ENCODE results near the gene FADS2.

DNA sequence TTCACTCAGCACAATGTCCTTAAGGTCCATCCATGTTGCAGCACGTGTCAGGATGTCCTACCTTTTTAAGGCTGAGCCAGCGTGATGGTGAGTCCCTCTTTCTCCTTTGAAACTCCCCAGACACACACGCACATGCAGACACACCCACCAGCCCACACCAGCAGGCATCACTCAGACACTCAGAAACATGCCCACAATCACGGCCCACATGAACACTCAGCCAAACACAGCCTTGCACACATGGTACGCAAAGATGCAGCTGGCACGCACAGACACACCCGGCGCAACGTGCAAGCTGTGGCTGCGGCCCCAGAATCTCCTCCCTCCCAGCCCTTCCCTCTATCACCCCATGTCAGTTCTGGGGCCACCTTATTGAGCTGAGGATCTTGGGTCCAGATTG, 55.2 kb downstream of the FADS2 start:
- TF ChIP-seq BRCA1 (IDR thresholded peaks at IDR 0.05; ENCODE audit: low read depth, low read length) (no peak), FOXK2 (IDR thresholded peaks at IDR 0.05) (no peak), HDAC6 (IDR thresholded peaks at IDR 0.05; ENCODE audit: unreplicated experiment) (no peak), GABPA (IDR thresholded peaks at IDR 0.05; ENCODE audit: low read depth) (no peak), EZH2 (IDR thresholded peaks at IDR 0.05; ENCODE audit: borderline replicate concordance, control insufficient read depth, low read depth, low read length) (no peak), JUNB (IDR thresholded peaks at IDR 0.05) (no peak), JUND (IDR thresholded peaks at IDR 0.05; ENCODE audit: low read depth, low read length) (no peak), CREM (IDR thresholded peaks at IDR 0.05; ENCODE audit: low read depth) (no peak)
- TF ChIP-seq, protein P1, sequence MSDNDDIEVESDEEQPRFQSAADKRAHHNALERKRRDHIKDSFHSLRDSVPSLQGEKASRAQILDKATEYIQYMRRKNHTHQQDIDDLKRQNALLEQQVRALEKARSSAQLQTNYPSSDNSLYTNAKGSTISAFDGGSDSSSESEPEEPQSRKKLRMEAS (IDR thresholded peaks at IDR 0.05; ENCODE audit: low read depth, low read length): no peak
- TF ChIP-seq, protein P2, sequence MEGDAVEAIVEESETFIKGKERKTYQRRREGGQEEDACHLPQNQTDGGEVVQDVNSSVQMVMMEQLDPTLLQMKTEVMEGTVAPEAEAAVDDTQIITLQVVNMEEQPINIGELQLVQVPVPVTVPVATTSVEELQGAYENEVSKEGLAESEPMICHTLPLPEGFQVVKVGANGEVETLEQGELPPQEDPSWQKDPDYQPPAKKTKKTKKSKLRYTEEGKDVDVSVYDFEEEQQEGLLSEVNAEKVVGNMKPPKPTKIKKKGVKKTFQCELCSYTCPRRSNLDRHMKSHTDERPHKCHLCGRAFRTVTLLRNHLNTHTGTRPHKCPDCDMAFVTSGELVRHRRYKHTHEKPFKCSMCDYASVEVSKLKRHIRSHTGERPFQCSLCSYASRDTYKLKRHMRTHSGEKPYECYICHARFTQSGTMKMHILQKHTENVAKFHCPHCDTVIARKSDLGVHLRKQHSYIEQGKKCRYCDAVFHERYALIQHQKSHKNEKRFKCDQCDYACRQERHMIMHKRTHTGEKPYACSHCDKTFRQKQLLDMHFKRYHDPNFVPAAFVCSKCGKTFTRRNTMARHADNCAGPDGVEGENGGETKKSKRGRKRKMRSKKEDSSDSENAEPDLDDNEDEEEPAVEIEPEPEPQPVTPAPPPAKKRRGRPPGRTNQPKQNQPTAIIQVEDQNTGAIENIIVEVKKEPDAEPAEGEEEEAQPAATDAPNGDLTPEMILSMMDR (IDR thresholded peaks at IDR 0.05 in 2 of 3, conservative IDR thresholded peaks at IDR 0.05 in 1 of 3; ENCODE audit: control insufficient read depth in 2 of 3, extremely low read depth in 1 of 3, insufficient read depth in 1 of 3, low read depth in 3 of 3, low read length in 3 of 3): no peak
- TF ChIP-seq, protein P3, sequence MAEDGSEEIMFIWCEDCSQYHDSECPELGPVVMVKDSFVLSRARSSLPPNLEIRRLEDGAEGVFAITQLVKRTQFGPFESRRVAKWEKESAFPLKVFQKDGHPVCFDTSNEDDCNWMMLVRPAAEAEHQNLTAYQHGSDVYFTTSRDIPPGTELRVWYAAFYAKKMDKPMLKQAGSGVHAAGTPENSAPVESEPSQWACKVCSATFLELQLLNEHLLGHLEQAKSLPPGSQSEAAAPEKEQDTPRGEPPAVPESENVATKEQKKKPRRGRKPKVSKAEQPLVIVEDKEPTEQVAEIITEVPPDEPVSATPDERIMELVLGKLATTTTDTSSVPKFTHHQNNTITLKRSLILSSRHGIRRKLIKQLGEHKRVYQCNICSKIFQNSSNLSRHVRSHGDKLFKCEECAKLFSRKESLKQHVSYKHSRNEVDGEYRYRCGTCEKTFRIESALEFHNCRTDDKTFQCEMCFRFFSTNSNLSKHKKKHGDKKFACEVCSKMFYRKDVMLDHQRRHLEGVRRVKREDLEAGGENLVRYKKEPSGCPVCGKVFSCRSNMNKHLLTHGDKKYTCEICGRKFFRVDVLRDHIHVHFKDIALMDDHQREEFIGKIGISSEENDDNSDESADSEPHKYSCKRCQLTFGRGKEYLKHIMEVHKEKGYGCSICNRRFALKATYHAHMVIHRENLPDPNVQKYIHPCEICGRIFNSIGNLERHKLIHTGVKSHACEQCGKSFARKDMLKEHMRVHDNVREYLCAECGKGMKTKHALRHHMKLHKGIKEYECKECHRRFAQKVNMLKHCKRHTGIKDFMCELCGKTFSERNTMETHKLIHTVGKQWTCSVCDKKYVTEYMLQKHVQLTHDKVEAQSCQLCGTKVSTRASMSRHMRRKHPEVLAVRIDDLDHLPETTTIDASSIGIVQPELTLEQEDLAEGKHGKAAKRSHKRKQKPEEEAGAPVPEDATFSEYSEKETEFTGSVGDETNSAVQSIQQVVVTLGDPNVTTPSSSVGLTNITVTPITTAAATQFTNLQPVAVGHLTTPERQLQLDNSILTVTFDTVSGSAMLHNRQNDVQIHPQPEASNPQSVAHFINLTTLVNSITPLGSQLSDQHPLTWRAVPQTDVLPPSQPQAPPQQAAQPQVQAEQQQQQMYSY (CRISPR knock-in tag; IDR thresholded peaks at IDR 0.05): no peak

Data from GM12878 (cell line).